ENCODE results near the gene FHAD1. TPM values are rescaled to one million over a fixed set of nuclear protein-coding genes. Genes with fewer than 3 reads are reported as not detected.
A peak's percentile ranks its signal among the peaks of the same experiment; 100 is the strongest.

Gene FHAD1
- total and polyA plus RNA-seq, 2 experiments from 2014 or later = 0.24 to 0.74 TPM

GRCh38 chr1:15264769-15265168 lies 17.7 kb downstream of the FHAD1 start:
- Histone ChIP-seq H3K4me1 (ENCODE audit: low read depth) (no peaks in the 10 kb centered on the region), H3K9me3 (ENCODE audit: low read depth) (no peaks in the 10 kb centered on the region), H3K36me3 (no peaks in the 10 kb centered on the region), H3K4me3 (no peak overlapping the region), H3K27me3 (no peaks in the 10 kb centered on the region), H3K27ac (no peak overlapping the region)
- TF ChIP-seq CTCF (IDR thresholded peaks at IDR 0.05; ENCODE audit: low read depth, low read length) = no peak
- no peak for DNase-seq (ENCODE audit: low read depth in 1 of 2, low spot score in 1 of 2)

- no peak overlapping the region for H3K4me3 ChIP-seq
- H3K36me3 ChIP-seq = no peaks in the 10 kb centered on the region
- H3K9me3 ChIP-seq (ENCODE audit: low read depth) = no peaks in the 10 kb centered on the region
- no peak overlapping the region for H3K27ac ChIP-seq
- no peaks in the 10 kb centered on the region for H3K27me3 ChIP-seq
- TF ChIP-seq CTCF (IDR thresholded peaks at IDR 0.05; ENCODE audit: low read depth, low read length) = no peak
- DNase-seq (ENCODE audit: low read depth in 1 of 2, low spot score in 1 of 2) = no peak
- no peaks in the 10 kb centered on the region for H3K4me1 ChIP-seq (ENCODE audit: low read depth)
Measured at GRCh38 chr1:15271196-15271595, 24.2 kb downstream of the FHAD1 start.

- Histone ChIP-seq H3K27ac (no peak overlapping the region), H3K36me3 (no peaks in the 10 kb centered on the region), H3K9me3 (ENCODE audit: low read depth) (no peaks in the 10 kb centered on the region), H3K27me3 (no peaks in the 10 kb centered on the region), H3K4me1 (ENCODE audit: low read depth) (no peaks in the 10 kb centered on the region), H3K4me3 (no peak overlapping the region)
- peak; percentile 75 for TF ChIP-seq CTCF (IDR thresholded peaks at IDR 0.05; ENCODE audit: low read depth, low read length)
- DNase-seq (ENCODE audit: low read depth in 1 of 2, low spot score in 1 of 2) = peak; percentile 79 to 87
Measured at GRCh38 chr1:15272009-15272781, 25.2 kb downstream of the FHAD1 start.

GRCh38 chr1:15272782-15273127 lies 25.7 kb downstream of the FHAD1 start:
- no peak overlapping the region for H3K4me3 ChIP-seq
- no peak for TF ChIP-seq CTCF (IDR thresholded peaks at IDR 0.05; ENCODE audit: low read depth, low read length)
- DNase-seq (ENCODE audit: low read depth in 1 of 2, low spot score in 1 of 2) = no peak
- no peaks in the 10 kb centered on the region for H3K27me3 ChIP-seq
- no peaks in the 10 kb centered on the region for H3K36me3 ChIP-seq
- H3K27ac ChIP-seq = no peak overlapping the region
- H3K4me1 ChIP-seq (ENCODE audit: low read depth) = no peaks in the 10 kb centered on the region
- no peaks in the 10 kb centered on the region for H3K9me3 ChIP-seq (ENCODE audit: low read depth)

GRCh38 chr1:15273274-15273673 lies 26.3 kb downstream of the FHAD1 start:
- Histone ChIP-seq H3K27ac (no peak overlapping the region), H3K4me1 (ENCODE audit: low read depth) (no peaks in the 10 kb centered on the region), H3K4me3 (no peak overlapping the region), H3K27me3 (no peaks in the 10 kb centered on the region), H3K9me3 (ENCODE audit: low read depth) (no peaks in the 10 kb centered on the region), H3K36me3 (no peaks in the 10 kb centered on the region)
- DNase-seq (ENCODE audit: low read depth in 1 of 2, low spot score in 1 of 2) = no peak
- no peak for TF ChIP-seq CTCF (IDR thresholded peaks at IDR 0.05; ENCODE audit: low read depth, low read length)

Measured in cardiac muscle cell (in vitro differentiated cells and primary cell).